CD14-positive monocyte (primary cell): Measurements from ENCODE around the gene CACNA1H. TPM values are rescaled to one million over a fixed set of nuclear protein-coding genes. Genes with fewer than 3 reads are reported as not detected.

Experiments
- DNase-seq, 3 donors: peaks; one replicate each; pipeline ENCODE4 v3.0.0-alpha.2; 2011 to 2022
- H2AFZ ChIP-seq: 2 replicates; pipeline ENCODE4 v1.6.0; 2012; ENCODE audit warnings: mild to moderate bottlenecking, low read depth, low read length, inconsistent platforms; ENCODE audit not compliant: insufficient read depth, poor library complexity, severe bottlenecking
- H3K27ac ChIP-seq, 2 donors: 1 replicate in 1 of 2; 2 replicates in 1 of 2; pipeline ENCODE4 v1.5.1; 2012 to 2013; ENCODE audit warnings: low read length in 2 of 2, control low read depth in 1 of 2, inconsistent platforms in 1 of 2, low read depth in 1 of 2, mild to moderate bottlenecking in 1 of 2
- H3K27me3 ChIP-seq, 2 donors: one replicate each; pipeline versions ENCODE4 v1.6.0 to v1.6.1; 2011 to 2013; ENCODE audit warnings: low read length in 2 of 2; ENCODE audit not compliant: control insufficient read depth in 2 of 2, insufficient read depth in 2 of 2
- H3K36me3 ChIP-seq, 2 donors: replicated peaks in 1 of 2; 1 replicate in 1 of 2; 2 replicates in 1 of 2; pipeline versions ENCODE4 v1.5.1 to v1.6.1; 2012 to 2013; ENCODE audit warnings: low read length in 2 of 2, control low read depth in 1 of 2, inconsistent platforms in 1 of 2, mild to moderate bottlenecking in 1 of 2; ENCODE audit not compliant: insufficient read depth in 2 of 2, control insufficient read depth in 1 of 2
- H3K4me1 ChIP-seq, 2 donors: 1 replicate in 1 of 2; 2 replicates in 1 of 2; pipeline versions ENCODE4 v1.5.1 to v1.6.1; 2012 to 2013; ENCODE audit warnings: low read length in 2 of 2, control low read depth in 1 of 2, inconsistent platforms in 1 of 2, mild to moderate bottlenecking in 1 of 2, moderate library complexity in 1 of 2; ENCODE audit not compliant: insufficient read depth in 2 of 2, control insufficient read depth in 1 of 2
- H3K4me2 ChIP-seq: replicated peaks from 2 replicates; pipeline ENCODE3; 2012; ENCODE audit warnings: low read length, moderate library complexity, mild to moderate bottlenecking; ENCODE audit not compliant: poor library complexity, severe bottlenecking; ENCODE audit errors: extremely low read depth
- H3K4me3 ChIP-seq, 3 experiments: fragments of 200-600 bp in 1 of 3; sonication (generic) in 1 of 3; replicated peaks in 1 of 3; 1 replicate in 2 of 3; 2 replicates in 1 of 3; pipeline ENCODE4 v1.5.1; 2011 to 2013; ENCODE audit warnings: low read length in 3 of 3, mild to moderate bottlenecking in 3 of 3, control low read depth in 2 of 3, low read depth in 2 of 3, inconsistent platforms in 1 of 3, moderate library complexity in 1 of 3
- H3K79me2 ChIP-seq: 2 replicates; pipeline ENCODE4 v1.6.0; 2012; ENCODE audit warnings: mild to moderate bottlenecking, control low read depth, inconsistent platforms, low read length, moderate library complexity; ENCODE audit not compliant: insufficient read depth
- H3K9ac ChIP-seq: 2 replicates; pipeline ENCODE4 v1.6.0; 2017; ENCODE audit warnings: low read length, mild to moderate bottlenecking; ENCODE audit not compliant: insufficient read depth, poor library complexity, severe bottlenecking
- H3K9me3 ChIP-seq, 2 donors: replicated peaks in 1 of 2; 1 replicate in 1 of 2; 2 replicates in 1 of 2; pipeline versions ENCODE4 v1.5.1 to v1.6.1; 2012 to 2013; ENCODE audit warnings: low read length in 2 of 2, control low read depth in 1 of 2; ENCODE audit not compliant: control insufficient read depth in 1 of 2, insufficient read depth in 1 of 2
- H4K20me1 ChIP-seq: 2 replicates; pipeline ENCODE4 v1.6.0; 2012; ENCODE audit warnings: mild to moderate bottlenecking, low read length, control low read depth, moderate library complexity; ENCODE audit not compliant: insufficient read depth
- H3K27ac Mint-ChIP-seq, 7 donors: one replicate each; pipeline ENCODE4 v1.8.0; 2020; ENCODE audit warnings: mild to moderate bottlenecking in 7 of 7, mixed read lengths in 7 of 7, moderate library complexity in 6 of 7, inconsistent platforms in 2 of 7
- H3K27me3 Mint-ChIP-seq, 3 donors: one replicate each; pipeline ENCODE4 v1.8.0; 2021 to 2022; ENCODE audit warnings: low read depth in 3 of 3, mild to moderate bottlenecking in 3 of 3, mixed read lengths in 3 of 3, moderate library complexity in 3 of 3, inconsistent platforms in 1 of 3
- H3K36me3 Mint-ChIP-seq, 2 donors: one replicate each; pipeline ENCODE4 v1.8.0; 2020; ENCODE audit warnings: mixed read lengths in 2 of 2, inconsistent platforms in 1 of 2, mild to moderate bottlenecking in 1 of 2
- H3K4me1 Mint-ChIP-seq: one replicate; pipeline ENCODE4 v1.8.0; 2020; ENCODE audit warnings: mild to moderate bottlenecking, mixed read lengths
- H3K4me3 Mint-ChIP-seq, 2 donors: one replicate each; pipeline ENCODE4 v1.8.0; 2020; ENCODE audit warnings: mild to moderate bottlenecking in 2 of 2, mixed read lengths in 2 of 2, moderate library complexity in 1 of 2
- H3K9me3 Mint-ChIP-seq, 7 donors: one replicate each; pipeline ENCODE4 v1.8.0; 2020 to 2022; ENCODE audit warnings: mixed read lengths in 7 of 7, mild to moderate bottlenecking in 6 of 7, moderate library complexity in 6 of 7, inconsistent platforms in 2 of 7
- CTCF ChIP-seq: fragments of 200-600 bp; IDR thresholded peaks from one replicate; pipeline ENCODE4 v1.8.0; 2022; ENCODE audit warnings: antibody characterized with exemption, mild to moderate bottlenecking
- WGBS: methylation state at CpG from one replicate; pipeline ENCODE4 v1.1.5; 2013; ENCODE audit warnings: missing lambda C conversion rate; ENCODE audit not compliant: insufficient coverage; 5-methylcytosine and 5-hydroxymethylcytosine counted together
- intact Hi-C, 2 donors: fragments of 100-400 bp; cut with micrococcal nuclease; formaldehyde crosslinking; loops; one replicate each; pipeline versions ENCODE4 v1.15.0 to v1.15.1; 2023
- polyA plus RNA-seq, 3 donors: library from polyadenylated mRNA; depleted of rRNA in 1 of 3; unstranded in 2 of 3; stranded (reverse) in 1 of 3; fragments of 300-500 nt in 2 of 3; fragments of >200 nt in 1 of 3; fragmentation: Illumina TruSeq in 2 of 3; gene quantifications; 1 replicate in 2 of 3; 2 replicates in 1 of 3; pipeline ENCODE4 v1.2.3, GENCODE V29; 2012 to 2021

The CACNA1H gene
- polyA plus RNA-seq, 3 donors = not detected

- H3K9me3 ChIP-seq = no peaks in the 10 kb centered on the region
- peaks cover 0 to 4% (median 0%) of the 10 kb centered on the region in 7 donors for H3K9me3 Mint-ChIP-seq
- whole genome bisulfite sequencing = 64% methylated on average over 4 of the region's 8 CpGs
- peaks cover 6 to 20% (median 14%) of the 10 kb centered on the region in 3 donors for H3K27me3 Mint-ChIP-seq
- no peak overlapping the region for H3K27ac Mint-ChIP-seq
- H4K20me1 ChIP-seq = no peaks in the 10 kb centered on the region
- H3K79me2 ChIP-seq = no peaks in the 10 kb centered on the region
- intact Hi-C loops = no loop called here
- H3K4me3 Mint-ChIP-seq = no peak overlapping the region
- H3K4me1 Mint-ChIP-seq = no peaks in the 10 kb centered on the region
- no peaks in the 10 kb centered on the region for H3K36me3 ChIP-seq
- no peak overlapping the region for H3K27ac ChIP-seq
- H3K4me1 ChIP-seq = no peaks in the 10 kb centered on the region
- H3K4me2 ChIP-seq = no peak overlapping the region
- no peak overlapping the region for H3K9ac ChIP-seq
- H2AFZ ChIP-seq = no peak overlapping the region
- no peaks in the 10 kb centered on the region for H3K36me3 Mint-ChIP-seq
- no peak overlapping the region for H3K4me3 ChIP-seq
- no peak for TF ChIP-seq CTCF
- no peaks in the 10 kb centered on the region for H3K27me3 ChIP-seq
- DNase-seq = no peak
Observed at GRCh38 chr16:1141191-1141590, 11.7 kb upstream of the CACNA1H start.

- no peak overlapping the region for H3K4me3 ChIP-seq
- no peaks in the 10 kb centered on the region for H3K9me3 ChIP-seq
- H3K27me3 Mint-ChIP-seq = peaks cover 6 to 20% (median 14%) of the 10 kb centered on the region in 3 donors
- no peak overlapping the region for H3K4me3 Mint-ChIP-seq
- TF ChIP-seq CTCF = no peak
- H3K9me3 Mint-ChIP-seq = peaks cover 0 to 3% (median under 1%) of the 10 kb centered on the region in 7 donors
- H3K4me1 ChIP-seq = no peaks in the 10 kb centered on the region
- DNase-seq = no peak
- no peaks in the 10 kb centered on the region for H3K36me3 Mint-ChIP-seq
- H3K27ac ChIP-seq = no peak overlapping the region
- H3K4me1 Mint-ChIP-seq = no peaks in the 10 kb centered on the region
- no peaks in the 10 kb centered on the region for H3K36me3 ChIP-seq
- H4K20me1 ChIP-seq = no peaks in the 10 kb centered on the region
- H2AFZ ChIP-seq = no peak overlapping the region
- 88% methylated on average over 8 of the region's 8 CpGs for WGBS
- H3K27me3 ChIP-seq = no peaks in the 10 kb centered on the region
- peak overlapping the region in 1 of 7 donors; percentile 8 for H3K27ac Mint-ChIP-seq
- intact Hi-C loops = no loop called here
- H3K4me2 ChIP-seq = no peak overlapping the region
- no peaks in the 10 kb centered on the region for H3K79me2 ChIP-seq
- H3K9ac ChIP-seq = no peak overlapping the region
Observed at GRCh38 chr16:1141716-1142115, 11.2 kb upstream of the CACNA1H start.
